GM18520 (cell line): ENCODE results near the gene TSPAN18.

Experiments used
- ATAC-seq: cut with Tn5 transposase; IDR thresholded peaks from one replicate; pipeline ENCODE4 v1.9.1; 2021; ENCODE audit not compliant: unreplicated experiment

The TSPAN18 gene

DNA sequence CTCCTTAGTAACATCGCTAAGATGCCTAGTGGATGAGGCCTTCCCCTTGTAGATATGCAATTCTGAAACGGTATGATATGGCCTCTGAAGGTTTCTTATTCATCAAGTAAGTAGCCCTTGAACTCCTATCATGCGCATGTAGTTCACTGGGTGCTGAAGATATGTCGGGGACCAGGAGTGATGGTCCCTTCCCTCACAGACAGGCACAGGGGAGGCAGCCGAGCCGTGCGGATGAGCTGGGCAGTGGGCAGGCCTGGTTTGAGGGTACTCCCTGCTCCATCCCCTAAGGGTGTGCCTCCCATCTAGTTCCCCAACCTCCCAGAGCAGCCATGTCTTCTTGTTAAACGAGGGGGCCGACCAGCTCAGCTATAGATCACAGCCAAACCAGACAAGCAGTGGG lies 183.8 kb downstream of the TSPAN18 start:
- no peak for ATAC-seq

GRCh38 chr11:44911029-44911814 lies 184.5 kb downstream of the TSPAN18 start:
- ATAC-seq = no peak

DNA sequence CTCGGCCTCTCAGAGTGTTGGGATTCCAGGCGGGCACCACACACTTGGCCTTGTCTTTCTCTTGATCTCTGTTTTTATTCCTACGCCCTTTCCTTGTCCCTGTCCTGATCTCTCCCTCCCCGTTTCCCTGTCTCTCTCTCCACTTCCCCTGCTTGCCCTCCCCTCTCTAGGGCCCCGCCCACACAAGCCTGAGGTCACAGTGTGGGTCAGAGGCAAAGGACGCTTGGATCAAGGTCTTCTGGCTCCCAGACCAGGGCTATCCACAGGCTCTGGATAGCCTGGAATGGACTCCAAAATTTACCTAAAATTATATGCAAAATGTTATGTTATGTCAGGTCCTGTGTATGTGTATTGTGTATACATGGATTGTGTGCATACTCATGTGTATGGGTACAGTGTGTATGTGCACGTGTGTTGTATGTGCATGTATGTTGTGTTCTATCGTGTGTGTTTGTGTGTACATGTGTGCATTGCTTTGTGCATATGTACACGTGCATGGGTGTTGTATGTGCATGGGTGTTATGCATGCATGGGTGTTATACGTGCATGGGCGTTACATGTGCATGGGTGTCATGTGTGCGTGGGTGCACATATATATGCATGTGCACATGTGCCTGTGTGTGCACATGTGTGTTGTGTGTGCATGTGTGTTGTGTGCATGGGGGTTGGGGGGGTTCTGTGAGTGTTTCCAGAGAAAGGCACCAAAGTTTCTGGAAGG lies 185.7 kb downstream of the TSPAN18 start:
- ATAC-seq = no peak

- ATAC-seq = no peak
These were observed 186.7 kb downstream of the TSPAN18 start for GRCh38 chr11:44913502-44913901.

DNA sequence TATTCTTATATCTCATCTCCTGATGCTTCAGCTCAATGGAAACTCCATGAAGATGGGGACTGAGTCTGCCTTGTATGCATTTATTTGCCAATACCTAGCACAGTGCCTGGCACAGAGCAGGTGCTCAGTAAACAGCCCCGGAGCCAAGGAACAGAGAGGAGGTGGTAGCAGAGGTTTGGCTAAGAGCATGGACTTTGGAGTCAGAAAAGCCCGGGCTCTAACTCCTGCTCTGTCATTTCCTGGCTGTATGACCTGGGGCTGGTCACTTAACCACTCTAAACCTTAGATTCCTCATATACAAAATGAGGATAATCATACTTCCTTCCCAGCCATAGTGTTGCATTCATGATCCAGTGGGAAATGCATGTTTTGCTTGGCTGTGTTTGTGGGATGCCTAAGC lies 187.3 kb downstream of the TSPAN18 start:
- no peak for ATAC-seq

- ATAC-seq = no peak
These were observed 188.2 kb downstream of the TSPAN18 start for GRCh38 chr11:44915004-44915403.

DNA sequence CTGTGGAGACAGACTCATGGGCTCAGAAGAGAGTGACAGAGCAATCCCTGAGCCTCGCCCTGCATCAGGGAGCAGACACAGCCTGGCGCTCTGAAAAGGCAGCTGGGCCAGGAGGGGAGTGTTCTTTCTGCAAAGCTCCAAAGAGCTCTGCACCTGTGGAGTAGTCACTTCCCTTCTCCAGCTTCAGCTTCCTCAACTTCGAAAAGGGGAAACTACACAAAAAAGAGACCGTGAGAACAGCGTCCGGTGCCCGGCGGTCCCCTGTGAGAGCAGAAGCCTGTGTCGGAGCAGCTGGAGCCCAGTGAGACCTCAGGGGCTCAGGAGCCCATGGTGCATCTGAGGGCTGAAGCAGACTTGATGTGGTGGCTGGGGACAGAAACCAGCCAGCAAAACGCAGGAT lies 188.9 kb downstream of the TSPAN18 start:
- no peak for ATAC-seq

DNA sequence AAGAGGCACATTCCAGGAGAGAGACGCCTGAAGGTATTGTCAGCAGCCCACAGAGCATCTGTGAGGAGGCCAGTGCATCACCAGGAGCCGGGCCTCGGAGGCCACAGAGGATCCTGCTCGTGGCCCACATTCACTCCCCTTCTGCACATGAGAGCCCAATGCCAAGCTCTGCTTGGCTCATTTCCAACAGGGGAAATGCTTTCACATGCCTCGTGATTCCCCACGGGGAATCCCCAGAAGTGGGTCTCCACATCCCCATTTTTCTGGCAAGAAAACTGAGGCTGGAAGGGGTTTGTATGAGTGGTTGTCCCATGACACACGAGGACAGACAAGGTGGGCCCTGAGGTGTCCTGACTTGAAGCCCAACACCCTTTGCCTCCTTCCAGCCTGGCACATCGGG lies 189.6 kb downstream of the TSPAN18 start:
- ATAC-seq = no peak

GRCh38 chr11:44916801-44917385 lies 190.1 kb downstream of the TSPAN18 start:
- no peak for ATAC-seq

DNA sequence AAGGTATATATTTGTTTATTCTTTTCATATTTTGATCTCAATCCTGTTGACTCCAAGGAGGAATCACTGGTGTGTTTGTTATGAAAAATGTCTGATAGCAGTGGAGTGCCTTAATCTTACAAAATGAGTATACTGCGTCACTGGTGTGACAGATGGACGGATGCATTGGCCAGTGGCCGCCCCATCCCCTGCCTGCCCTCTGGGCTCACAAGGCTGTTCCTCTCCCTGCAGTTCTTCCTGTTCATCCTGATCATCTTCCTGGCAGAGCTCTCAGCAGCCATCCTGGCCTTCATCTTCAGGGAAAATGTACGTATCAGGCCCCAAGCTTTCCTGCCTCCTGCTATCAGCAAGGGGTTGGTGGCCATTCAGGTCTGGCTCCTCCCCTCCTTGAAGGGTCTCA lies 191.0 kb downstream of the TSPAN18 start:
- ATAC-seq = no peak

GRCh38 chr11:44920451-44920850 lies 193.7 kb downstream of the TSPAN18 start:
- ATAC-seq = no peak

- ATAC-seq = no peak
These were observed 196.4 kb downstream of the TSPAN18 start for GRCh38 chr11:44923115-44923514.

- ATAC-seq = no peak
These were observed 197.0 kb downstream of the TSPAN18 start for GRCh38 chr11:44923806-44924205.

- ATAC-seq = no peak
These were observed 199.3 kb downstream of the TSPAN18 start for GRCh38 chr11:44926036-44926435.

DNA sequence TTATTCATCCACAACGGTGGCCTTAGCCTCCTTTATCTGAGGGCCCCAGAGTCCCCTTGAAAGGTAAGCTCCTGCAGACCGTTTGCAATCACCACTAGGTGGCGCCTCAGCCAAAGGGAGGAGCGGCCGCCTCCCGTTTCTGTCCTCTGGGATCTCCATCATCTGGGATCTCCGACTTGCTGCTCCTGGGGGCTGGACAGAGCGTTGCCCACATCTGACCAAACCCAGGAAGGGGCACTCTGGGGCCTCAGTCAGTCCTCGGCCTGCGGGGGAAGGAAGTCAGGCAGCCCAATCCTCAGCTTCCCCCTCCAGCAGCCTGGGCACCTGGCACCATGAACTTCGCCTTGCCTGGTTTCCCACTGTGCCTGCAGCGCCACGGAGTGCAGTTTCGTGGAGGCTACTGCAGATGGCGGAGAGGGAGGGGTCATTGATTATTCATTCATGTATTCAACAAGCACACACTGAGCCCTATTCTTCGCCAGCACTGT lies 200.5 kb downstream of the TSPAN18 start:
- no peak for ATAC-seq

GRCh38 chr11:44928144-44928543 lies 201.4 kb downstream of the TSPAN18 start:
- ATAC-seq = no peak

DNA sequence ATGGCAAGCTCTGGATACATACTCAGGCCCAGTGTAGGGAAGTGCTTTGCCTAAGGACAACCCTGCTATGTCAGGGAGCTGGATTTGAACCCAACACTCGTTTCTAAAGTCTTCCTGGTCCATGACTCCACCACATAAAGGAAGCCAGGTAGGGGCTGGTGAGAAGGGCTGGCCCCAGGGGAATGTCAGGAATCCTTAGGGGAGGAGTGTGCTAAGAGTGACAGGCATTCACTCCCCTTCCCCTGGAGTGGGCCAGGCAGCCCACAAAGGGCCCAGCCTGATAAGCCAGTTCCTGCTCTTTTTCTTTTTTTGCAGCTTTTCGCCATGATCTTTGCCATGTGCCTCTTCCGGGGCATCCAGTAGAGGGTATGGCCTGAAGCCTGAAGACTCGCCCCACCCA lies 202.1 kb downstream of the TSPAN18 start:
- ATAC-seq = no peak

DNA sequence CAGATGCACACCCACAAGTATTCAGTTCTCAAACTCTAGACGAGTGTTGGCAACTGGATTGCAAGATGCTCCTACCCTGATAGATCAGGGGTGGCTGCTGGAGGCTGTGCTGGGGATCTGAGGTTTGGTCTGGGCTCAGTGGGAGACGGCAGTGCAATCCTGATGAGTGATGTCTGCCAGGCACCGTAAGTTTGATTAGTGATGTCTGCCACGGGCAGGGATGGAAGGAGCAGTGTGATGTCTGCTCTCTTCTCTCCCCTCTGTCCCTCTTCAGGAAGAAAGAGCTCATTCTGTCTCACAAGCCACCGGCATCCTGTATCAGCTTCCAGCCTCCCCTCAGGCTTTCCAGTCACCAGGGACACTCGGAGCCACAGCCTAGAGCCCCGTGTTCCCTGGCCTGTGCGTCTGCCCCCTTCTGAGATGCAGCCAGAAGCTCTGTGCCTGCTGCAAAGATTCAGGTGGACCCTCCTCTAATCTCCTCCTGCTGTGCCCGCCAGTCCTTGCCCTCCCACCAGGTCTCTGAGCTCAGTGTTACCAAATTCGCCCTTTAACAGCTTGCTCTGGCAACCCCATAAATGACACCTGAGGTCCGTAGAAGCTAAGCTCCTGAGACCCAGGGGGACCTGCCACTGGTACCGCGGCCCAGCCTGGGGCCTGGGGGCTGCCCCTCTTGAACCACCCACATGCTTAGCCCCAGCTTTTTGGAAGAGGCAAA lies 204.0 kb downstream of the TSPAN18 start:
- ATAC-seq = no peak

GRCh38 chr11:44931466-44931865 lies 204.7 kb downstream of the TSPAN18 start:
- ATAC-seq = no peak

DNA sequence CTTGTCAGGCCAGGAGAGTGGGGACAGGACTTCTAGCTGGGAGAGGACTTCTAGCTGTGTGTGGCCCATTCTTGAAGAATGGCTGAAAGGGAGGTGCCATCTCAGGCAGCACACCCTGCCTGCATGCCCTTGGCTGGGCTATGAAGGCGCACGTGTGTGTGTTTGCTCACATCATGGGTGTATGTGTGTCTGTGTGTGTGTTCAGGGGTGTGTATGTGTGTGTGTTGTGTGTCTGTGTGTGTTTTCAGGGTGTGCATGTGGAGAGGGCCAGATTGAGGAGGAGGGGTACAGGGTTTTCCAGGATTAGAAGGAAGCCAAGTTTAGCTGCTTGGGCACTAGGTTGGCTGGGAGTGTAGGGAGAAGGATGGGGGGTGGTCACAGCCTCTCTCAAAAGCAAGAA lies 207.3 kb downstream of the TSPAN18 start:
- no peak for ATAC-seq

DNA sequence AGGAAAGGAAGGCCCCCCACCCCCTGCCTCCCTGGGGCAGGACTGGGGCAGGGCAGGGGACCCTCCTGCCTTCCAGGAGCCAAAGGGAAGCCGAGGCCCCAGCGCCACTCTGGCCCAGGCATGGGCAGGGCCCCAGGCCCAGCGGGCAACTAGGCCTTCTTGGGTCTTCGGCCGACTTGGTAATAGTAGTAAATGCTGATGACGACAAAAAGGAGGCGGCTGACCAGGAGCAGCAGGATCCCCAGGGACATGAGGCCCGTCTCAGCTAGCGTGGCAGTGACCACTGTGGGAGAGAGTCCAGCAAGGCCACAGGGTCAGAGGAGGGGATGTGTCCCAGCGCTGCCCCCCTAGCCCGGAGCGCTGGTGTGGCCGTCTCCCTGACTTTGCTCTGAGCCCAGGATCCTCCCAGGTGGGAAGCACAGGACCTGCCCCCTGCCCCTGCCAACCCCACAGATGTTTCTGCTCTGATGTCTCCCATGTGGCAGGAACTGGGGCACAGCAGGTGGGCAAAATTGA lies 208.0 kb downstream of the TSPAN18 start:
- no peak for ATAC-seq
